HG02885 (cell line): ENCODE measurements around the gene LRRC23.
"Not testable (repeated sequence)": the region's sequence is repeated elsewhere in the genome, so short reads cannot be mapped to it uniquely, and the experiment has no call there.

ENCODE experiments used
- ATAC-seq: cut with Tn5 transposase; IDR thresholded peaks from one replicate; pipeline ENCODE4 v1.9.1; 2021; ENCODE audit warnings: mild to moderate bottlenecking; ENCODE audit not compliant: unreplicated experiment, poor library complexity

Gene LRRC23

GRCh38 chr12:6872073-6873048 lies 32.3 kb upstream of the LRRC23 start:
- peak; percentile 29 for ATAC-seq

DNA sequence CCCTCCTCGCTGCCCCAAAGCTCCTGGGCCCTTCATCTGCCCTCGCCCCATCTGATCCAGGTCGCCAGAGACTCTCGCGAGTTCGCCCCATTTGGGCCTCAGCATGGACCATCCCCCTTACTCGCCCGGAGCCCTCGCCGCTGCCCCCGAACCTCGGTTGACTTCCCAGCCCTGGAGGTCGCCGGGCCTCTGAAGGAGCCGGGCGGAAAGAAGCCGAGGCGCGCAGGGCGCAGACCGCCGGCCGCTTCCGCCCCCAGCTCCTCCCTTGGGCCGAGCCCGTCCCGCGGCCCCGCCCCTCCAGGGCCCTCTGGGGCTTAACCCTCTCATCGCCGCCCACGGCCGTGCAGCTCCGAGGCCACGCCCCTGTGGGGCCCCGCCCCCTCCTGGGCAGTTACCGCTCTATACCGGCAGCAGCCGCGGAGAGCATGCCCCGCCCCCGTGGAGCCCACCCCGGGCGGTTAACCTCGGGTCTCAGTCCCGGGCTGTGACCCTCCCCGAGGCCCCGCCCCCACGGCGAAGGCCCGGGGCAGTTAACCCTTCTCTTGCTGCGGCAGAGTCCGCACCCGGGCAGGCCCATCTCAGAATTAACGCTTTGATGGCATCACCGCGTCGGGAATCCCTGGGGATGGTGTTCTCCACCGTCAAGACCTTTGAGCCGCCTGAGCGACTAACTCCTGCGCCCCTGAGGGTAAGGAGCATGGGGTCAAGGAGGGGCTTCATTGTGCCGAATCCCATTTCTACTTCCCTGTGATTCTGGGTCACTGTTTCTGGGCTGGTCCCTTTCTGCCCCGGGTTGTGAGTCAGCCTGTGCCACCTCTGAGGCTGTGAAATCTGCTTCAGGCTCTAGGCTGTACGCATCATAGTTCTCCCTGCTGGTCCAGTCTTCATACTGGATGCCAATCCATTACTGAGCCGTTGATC lies 31.3 kb upstream of the LRRC23 start, which contains the start of gene SPSB2:
Gene SPSB2 (minus strand): TSS at position 210 of the 921 bp plus-strand sequence. CDS start 402 bp downstream, outside the sequence.
- peak; percentile 82 for ATAC-seq

DNA sequence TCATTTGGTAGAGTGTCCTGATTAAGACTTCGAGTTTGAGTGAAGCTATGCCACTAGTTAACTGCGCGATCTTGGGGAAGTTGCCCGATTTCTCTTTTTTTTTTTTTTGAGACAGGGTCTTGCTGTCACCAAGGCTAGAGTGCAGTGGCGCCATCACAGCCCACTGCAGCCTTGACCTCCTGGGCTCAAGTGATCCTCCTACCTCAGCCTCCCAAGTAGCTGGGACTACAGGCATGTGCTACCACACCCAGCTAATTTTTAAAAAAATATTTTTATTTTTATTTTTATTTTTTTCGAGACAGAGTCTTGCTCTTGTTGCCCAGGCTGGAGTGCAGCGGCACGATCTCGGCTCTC lies 30.6 kb upstream of the LRRC23 start:
- not testable (repeated sequence) for ATAC-seq

DNA sequence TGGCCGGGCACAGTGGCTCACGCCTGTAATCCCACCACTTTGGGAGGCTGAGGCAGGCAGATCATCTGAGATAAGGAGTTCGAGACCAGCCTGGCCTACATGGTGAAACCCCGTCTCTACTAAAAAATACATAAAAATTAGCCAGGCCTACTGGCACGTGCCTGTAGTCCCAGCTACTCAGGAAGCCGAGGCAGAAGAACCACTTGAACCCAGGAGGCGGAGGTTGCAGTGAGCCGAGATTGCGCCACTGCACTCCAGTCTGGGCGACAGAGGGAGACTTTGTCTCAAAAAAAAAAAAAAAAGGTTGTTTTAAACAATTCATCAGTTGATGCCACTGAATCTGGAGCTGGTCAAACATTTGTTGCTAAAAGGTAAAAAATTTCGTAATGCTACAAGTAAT lies 24.8 kb upstream of the LRRC23 start:
- not testable (repeated sequence) for ATAC-seq

DNA sequence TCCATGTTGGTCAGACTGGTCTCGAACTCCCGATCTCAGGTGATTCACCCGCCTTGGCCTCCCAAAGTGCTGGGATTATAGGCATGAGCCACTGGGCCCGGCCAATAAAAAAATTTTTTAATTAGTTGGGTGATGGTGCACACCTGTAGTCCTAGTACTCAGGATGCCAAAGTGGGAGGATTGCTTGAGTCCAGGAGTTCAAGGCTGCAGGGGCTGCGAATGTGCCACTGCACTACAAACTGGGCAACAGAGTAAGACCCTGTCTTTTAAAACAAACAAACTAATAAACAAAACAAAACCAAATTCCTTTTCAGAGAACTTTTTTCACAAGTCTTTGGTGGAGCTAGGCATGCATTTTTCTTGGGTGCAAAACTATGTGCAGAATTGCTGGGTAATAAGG lies 21.4 kb upstream of the LRRC23 start:
- no peak for ATAC-seq

DNA sequence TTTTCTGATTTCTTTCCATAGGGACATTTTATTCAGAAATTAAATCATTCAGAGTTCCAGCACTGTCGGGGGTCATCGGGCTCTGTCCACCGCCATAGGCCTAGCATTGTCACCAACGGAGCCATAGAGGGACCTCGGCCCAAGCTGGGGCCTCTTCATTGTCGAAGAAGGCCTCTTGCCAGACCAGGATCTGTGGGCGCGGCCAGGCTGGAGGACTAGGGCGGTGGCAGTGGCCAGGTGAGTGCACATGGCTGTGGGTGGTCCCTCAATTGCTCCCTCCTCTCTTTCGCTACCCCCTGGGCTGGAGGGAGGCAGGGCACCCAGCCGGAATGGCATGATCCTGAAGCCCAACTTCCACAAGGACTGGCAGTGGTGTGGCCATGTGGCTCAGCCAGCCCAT lies 20.9 kb upstream of the LRRC23 start:
- no peak for ATAC-seq

DNA sequence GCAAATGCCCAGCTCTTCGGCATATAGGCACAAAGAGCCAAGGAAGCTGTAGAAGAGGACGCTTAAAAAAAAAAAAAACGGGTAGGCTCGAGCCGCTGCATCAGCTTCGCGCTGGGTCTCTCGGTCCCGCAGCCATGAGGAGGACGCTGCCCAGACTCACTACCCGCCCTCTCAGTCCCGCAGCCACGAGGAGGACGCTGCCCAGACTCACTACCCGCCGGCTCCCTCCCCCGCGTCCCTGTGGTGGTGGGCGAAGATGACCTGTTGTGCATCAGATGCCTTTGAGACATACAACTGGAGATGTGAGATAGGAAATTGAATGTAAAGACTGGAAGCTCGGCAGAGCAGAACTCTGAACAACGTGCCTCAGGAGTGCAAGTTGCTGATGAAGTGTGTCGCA lies 20.1 kb upstream of the LRRC23 start:
- no peak for ATAC-seq

DNA sequence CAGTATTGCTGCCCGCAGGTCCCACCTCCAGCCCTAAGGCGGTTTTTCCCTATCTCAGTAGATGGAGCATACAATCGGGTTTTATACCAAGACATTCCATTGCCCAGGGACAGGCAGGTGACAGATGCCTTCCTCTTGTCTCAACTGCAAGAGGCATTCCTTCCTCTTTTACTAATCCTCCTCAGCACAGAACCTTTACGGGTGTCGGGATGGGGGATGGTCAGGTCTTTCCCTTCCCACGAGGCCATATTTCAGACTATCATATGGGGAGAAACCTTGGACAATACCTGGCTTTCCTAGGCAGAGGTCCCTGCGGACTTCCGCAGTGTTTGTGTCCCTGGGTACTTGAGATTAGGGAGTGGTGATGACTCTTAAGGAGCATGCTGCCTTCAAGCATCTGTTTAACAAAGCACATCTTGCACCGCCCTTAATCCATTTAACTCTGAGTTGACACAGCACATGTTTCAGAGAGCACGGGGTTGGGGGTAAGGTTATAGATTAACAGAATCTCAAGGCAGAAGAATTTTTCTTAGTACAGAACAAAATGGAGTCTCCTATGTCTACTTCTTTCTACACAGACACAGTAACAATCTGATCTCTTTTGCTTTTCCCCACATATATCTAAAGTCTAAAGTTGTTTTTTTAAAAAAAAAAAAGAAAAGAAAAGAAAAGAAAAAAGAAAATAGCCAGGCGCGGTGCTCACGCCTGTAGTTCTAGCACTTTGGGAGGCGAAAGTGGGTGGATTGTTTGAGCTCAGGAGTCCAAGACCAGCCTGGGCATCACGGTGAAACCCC lies 18.2 kb upstream of the LRRC23 start:
- not testable (repeated sequence) for ATAC-seq

DNA sequence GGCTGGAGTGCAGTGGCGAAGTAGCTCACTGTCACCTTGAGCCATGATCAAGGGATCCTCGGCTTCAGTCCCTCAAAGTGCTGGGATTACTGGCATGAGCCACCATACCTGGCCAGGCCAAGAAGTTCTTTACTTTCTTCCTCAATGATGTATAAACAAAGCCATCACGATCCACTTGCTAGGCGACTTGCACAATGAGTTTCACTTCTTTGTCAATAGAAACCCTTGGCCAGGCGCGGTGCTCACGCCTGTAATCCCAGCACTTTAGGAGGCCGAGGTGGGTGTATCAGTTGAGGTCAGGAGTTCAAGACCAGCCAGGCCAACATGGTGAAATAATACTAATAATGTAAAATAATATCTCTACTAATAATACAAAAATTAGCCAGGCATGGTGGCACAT lies 17.2 kb upstream of the LRRC23 start:
- ATAC-seq: no peak

- ATAC-seq: no peak
Measured at GRCh38 chr12:6888360-6888759, 16.3 kb upstream of the LRRC23 start.

- not testable (repeated sequence) for ATAC-seq
Measured at GRCh38 chr12:6888794-6889193, 15.8 kb upstream of the LRRC23 start.

DNA sequence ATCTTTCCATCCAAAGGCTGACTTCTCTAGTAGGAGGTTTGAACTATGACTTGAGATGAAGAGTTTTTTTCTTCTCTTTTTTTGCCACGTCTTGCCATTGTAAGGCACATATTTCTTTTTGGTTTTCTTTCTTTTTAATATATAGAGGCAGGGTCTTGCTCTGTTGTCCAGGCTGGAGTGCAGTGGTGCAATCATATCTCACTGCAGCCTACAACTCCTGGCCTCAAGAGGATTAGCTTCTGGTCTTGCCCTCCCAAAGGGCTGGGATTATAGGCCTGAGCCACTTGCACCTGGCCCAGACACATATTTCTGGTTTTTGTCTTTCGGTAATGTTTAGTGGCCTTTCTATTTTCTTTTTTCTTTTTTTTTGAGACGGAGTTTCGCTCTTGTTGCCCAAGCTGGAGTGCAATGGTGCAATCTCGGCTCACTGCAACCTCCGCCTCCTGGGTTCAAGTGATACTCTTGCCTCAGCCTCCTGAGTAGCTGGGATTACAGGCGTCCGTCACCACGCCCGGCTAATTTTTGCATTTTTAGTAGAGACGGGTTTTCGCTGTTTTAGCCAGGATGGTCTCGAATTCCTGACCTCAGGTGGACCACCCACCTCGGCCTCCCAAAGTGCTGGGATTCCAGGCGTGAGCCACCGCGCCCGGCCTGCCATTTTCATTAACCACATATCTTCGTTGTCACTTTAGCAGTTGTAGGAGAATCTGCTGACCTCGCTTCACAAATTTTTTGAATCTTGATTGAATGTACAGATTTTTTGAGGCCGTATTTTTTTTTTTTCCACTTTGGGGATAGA lies 14.6 kb upstream of the LRRC23 start:
- ATAC-seq: not testable (repeated sequence)

DNA sequence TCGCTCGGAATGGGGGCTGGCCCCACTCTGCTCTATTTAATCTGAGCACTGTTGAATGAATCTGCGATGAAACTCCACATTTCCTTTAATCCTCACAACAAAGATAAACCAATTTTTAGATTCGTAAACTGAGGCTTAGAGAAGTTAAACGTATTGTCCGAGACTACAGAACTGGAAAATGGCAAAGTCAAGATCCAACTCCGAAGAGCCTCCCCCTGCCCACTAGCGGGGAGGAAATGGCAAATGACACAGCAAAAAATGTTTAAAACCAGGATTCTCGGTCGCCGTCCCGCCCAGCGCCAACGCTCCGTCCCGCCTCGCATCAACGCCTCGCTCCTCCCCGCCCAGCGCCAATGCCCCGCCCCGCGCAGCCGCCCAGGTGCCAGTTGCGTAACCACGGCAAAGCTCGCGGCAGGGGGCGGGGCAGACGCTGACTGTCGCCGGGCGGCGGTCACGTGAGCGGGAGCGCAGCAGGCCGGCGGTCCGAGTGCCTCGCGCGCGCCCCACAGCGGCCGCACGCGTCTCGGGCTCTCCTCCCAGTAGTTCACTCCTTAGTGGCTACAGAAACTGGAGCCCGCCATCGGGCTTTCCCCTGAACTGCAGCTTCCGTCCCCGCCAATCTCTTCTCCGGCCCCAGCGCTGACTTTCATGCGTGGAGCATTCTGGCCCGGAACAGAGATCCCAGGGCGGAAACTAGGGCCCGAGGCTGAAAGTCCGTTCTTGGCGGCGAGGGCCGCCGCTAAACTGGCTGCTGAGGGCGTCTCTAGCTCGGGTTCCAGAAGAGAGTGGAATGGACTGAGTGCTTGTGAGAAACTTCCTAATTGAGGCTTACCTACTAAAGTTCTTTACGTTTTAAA lies 13.6 kb upstream of the LRRC23 start:
- peak; percentile 95 for ATAC-seq

DNA sequence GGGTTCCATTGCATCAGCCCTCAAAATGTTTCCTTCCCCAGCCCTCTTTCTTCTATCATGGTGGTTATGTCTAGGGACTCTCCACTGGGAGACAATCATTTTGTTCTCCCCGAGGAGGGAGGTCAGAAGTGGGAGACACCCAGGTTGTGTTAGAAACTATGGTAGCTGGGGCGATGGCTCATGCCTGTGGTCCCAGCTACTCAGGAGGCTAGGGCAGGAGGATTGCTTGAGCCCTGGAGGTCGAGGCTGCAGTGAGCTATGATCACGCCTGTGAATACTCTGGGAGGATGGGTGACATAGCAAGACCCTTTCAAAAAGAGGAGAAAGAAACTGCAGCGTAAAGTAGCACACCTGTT lies 13.0 kb upstream of the LRRC23 start:
- ATAC-seq: no peak

DNA sequence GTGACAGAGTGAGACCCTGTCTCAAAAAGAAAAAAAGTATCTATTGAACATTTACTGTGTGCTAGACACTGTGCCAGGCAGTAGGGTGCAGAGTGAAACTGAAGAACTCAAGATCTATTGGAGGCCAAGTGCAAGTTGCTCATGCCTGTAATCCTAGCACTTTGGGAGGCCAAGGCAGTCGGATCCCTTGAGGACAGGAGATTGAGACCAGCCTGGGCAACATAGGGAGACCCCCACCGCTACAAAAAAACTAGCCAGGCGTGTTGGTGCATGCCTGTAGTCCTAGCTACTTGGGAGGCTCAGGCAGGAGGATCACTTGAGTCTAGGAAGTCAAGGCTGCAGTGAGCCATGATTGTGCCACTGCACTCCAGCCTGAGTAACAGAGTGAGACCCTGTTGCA lies 11.9 kb upstream of the LRRC23 start:
- not testable (repeated sequence) for ATAC-seq

- no peak for ATAC-seq
Measured at GRCh38 chr12:6894321-6894720, 10.3 kb upstream of the LRRC23 start.

GRCh38 chr12:6896846-6897435 lies 7.7 kb upstream of the LRRC23 start:
- no peak for ATAC-seq

DNA sequence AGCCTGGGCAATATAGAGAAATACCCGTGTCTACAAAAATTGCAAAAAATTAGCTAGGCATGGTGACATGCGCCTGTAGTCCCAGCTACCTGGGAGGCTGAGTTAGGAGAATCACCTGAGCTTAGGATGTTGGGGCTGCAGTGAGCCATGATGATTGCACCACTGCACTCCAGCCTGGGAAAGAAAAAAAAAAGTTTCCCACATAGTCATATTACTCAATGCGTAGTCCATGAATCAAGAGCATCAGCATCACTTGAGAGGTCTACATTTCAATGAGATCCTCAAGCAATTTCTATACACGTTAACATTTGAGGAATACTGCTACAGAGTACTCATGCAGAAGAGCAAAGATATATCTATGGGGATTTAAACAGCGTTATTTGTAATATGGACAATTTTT lies 5.2 kb upstream of the LRRC23 start:
- ATAC-seq: no peak
